Fibroblast of skin of abdomen (primary cell): ENCODE data around the gene TNPO2.
A peak's percentile ranks its signal among the peaks of the same experiment; 100 is the strongest.
"Not testable (repeated sequence)": the region's sequence is repeated elsewhere in the genome, so short reads cannot be mapped to it uniquely, and the experiment has no call there.

Experiments
- DNase-seq: peaks from one replicate; pipeline ENCODE4 v3.0.0-alpha.2; 2013

The TNPO2 gene

DNA sequence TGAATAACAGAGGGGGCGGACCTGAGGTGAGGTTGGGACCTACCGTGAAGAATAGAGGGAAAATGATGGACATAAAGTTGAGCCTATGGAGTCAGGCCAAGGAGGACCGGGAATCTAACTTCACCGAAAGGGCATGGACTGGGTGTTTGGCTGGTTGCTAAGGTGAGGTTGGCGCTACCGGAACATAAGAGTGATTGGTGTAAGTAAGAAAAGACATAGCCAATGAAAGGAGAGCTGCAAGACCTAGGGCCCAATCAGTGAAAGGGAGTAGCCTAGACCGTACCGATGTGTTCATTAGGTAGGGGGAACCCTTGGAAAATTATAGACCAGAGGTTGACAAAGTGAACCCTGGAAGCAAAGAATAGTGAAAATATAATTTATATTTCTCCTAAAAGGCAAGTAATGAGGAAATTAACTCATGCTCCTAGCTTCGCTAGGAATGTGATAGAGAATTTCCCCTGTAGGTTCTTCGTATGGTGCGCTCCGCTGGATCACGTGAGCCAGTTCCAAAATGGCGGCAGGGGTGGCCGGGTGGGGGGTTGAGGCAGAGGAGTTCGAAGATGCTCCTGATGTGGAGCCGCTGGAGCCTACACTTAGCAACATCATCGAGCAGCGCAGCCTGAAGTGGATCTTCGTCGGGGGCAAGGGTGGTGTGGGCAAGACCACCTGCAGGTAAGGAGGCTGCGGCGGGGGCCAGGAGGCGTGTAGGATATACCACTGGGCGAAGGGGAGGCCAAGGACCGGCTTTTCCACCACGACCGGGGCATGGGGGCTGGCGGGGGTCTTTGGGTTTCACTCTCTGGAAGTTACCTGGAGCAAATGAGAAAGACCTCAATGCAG is 13.5 kb upstream of the TNPO2 start, which contains the start of gene GET3:
TSS of gene GET3 (plus strand) at position 503 of the 840 bp plus-strand sequence. CDS start at position 512, 9 bp downstream.
- DNase-seq = peak; percentile 100

DNA sequence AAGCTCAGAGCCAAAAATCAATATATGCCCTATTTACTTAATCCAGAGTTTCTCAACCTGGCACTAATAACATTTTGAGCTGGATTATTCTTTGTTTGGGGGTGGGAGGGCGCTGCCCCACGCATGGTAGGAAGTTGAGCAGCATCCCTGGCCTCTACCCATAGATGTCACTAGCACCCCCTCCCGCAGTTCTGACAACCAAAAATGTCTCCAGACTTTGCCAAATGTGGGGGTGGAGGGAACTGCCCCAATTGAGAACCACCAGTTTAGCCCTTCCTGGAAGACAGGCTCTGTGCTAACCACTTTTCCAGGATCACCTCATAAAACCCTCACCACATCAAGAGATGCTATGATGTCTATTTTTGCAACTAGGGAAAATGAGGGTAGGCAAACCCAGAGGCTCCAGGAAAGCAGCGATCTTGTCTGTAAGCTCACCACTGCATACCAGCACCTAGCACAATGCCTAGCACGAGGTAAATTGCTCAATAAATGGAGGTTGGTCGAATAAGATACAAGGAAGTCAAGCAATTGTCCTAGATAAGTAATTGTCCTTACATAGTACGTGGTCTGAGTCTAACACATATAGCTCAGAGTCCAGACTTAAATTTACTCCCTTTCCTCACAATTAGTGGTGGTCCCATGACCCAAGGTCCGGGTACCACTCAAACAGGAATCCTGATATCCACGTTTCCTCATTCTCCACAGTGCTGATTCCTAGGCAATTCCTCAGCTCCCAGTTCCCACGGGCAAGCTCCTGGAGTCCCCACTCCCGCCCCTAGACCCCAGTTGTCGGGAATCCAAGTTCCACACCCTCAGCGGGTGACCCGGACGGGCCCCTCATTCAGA is 9.9 kb upstream of the TNPO2 start:
- DNase-seq = peak; percentile 41

DNA sequence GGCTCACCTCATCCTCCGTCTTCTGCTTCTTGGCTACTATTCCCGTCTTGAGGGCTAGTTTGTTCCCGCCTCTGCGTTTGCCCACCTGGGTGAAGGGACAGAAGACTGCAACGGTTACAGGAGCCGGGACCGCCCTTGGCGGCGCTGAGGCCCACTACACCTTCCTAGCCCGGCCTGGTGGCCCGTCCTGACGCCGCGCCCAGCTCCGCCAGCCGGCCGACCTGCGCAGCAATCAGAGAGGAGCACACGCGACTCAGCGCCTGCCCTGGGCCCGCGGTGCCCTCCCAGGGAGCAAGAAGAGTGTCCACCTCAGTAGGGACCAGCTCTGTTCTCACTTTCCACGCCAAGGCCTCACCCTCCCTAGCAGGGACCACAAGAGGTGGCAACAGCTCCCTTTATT is 7.6 kb upstream of the TNPO2 start:
- no peak for DNase-seq

DNA sequence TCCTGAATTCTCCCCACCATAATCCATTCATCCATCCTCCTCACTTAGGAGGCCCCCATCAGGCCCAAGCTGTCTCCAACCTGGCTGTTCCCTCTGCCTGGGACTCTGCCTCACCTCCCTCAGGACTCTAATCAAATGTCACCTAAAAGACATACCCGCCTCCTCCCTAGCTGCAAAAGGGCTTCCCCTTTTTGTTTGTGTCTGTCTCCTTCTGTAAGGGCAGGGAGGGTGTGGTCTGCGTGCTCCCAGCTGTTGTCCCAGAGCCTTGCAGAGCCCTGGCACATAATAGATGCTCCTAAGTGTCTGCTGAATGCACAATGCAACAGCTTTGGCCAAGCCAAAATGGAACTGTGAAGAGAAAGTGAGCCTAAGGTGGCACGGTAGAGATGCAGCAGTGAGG is 6.3 kb upstream of the TNPO2 start:
- DNase-seq = no peak

DNA sequence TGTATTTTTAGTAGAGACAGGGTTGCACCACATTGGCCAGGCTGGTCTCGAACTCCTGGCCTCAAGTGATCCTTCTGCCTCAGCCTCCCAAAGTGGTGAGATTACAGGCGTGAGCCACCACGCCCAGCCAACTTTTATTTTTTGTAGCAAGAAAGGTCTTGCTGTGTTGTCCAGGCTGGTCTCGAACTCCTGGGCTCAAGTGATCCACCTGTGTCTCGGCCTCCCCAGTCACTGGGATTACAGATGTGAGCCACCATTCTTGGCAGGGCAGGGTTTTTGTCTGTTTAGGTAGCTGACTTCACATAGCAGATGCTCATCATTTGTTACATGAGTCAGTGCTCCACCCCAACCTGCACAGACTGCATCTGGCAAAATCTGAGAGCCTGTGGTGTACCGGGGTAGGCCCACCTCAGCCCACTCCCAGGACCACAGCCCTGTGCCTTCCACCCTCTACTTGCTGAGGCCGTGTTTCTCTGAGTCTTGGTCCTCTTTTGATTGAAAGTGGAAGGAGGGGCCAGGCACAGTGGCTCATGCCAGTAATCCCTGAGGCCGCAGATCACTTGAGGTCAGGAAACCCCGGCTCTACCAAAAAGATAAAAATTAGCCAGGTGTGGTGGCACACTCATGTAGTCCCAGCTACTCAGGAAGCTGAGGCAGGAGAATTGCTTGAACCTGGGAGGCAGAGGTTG is 4.2 kb upstream of the TNPO2 start:
- no peak for DNase-seq

DNA sequence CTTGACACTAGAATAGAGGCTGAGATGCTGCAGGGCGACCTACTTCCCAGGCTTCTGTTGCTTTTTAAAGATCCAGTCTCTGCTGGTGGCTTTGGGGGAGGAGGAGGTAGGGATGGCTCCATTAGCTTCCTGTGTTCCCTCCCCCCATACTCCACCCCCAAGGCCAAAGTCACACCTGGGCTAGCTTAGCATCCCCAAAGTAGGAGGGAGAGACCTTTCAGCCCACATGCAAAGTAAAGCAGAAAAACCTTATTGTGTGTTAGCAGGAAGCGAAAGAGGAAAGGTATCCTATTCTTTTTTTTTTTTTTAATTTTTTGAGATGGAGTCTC is 3.2 kb upstream of the TNPO2 start:
- no peak for DNase-seq

DNA sequence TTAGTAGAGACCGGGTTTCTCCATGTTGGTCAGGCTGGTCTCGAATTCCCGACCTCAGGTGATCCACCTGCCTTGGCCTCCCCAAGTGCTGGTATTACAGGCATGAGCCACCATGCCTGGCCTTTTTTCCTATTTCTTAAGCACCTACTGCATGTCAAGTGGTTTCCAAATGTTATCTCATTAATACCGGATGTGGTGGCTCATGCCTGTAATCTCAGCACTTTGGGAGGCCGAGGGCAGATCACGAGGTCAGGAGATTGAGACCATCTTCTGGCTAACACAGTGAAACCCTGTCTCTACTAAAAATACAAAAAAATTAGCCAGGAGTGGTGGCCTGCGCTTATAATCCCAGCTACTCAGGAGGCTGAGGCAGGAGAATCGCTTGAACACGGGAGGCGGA is 1.9 kb upstream of the TNPO2 start:
- not testable (repeated sequence) for DNase-seq

DNA sequence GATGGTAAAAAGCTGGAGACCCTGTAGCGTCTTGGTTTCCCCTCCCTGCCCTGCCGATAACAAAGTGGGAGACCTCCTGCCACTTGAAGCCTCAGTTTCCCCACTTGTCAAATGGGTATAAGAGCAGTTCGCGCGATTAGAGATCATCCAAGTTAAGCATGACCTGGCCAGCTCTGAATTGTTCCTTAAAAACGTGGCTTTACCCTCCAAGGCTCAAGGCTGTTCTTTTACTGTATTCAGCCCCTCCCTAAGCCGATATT is 421 bp downstream of the TNPO2 start:
- DNase-seq = no peak

DNA sequence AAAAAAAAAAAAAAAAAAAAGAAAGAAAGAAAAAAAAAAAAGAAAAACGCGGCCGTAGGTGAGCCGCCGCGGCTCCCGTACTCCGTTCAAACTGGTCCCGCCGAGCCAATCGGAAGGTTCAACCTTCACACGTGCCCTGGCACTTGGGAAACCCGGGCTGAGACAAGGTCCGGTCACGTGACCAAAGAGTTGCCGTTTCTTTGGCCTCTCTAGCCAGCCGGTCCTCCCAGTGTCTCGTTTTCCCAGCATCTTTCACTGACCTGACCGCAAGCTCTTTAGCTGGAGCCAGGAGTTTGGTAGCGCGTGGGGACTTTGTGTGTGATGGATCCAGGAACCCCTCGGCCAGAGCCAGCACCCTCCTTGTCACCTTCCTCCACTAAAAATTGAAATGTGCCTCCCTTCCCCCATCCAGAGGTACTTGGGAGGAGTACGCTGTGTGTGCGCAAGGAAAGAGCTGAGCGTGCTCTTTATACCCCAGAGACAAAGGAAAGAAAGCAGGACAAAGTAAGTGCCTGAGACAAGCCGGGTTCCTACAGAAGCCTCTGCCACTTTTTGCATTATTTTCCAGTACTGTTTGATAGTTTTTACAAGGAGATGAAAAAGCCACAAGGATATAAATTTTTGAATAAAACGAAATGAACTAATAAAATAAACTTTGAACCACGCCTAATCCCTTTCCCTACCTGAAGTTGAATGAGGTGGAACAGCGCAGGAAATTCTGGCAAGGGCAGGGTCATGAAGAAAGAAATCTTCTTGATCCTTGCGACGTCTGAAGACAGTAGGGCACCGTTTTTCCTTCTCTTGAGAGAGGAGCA is 959 bp downstream of the TNPO2 start:
- peak; percentile 99 for DNase-seq

DNA sequence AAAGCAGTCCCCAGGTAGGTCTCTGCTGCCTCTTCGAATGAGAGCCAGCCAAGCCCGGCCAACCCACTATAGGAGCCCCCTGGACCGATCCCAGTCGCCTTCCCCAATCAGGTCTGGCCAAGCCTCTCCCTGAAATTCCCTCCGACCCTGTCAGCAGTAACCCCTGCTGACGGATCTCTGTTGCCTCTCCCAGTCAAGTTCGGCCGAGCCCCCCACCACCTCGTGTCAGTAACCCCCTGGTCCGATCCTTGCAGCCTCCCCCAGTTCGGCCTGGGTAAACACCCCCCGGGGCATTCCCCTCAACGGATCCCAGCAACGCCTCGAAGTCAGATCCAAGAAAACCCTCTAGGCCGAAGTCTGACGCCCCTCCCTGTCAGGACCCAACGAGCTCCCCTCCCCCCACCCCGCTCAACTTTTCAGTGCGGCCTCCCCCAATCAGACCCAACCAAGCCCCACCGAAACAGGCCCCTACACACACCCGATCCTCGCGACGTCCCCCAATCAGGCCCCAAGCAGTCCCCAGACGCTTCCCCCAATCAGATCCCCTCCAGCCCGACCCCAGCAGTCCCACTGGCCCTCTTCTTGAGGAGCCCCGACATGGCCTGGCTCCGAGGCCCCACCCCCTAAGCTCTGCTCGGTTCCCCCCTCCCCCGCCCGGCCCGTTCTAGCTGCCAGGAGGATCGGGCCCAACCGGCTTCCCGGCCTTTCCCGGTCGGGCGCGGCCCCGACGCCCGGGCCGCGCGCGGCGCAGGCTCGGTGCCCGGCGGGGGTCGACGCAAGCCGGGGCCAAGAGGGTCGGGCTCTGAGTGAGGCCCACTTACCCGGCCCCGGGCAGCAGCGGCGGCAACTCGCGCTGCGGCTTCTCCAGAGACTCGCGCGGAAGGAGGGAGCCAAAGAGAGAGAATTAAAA is 1.8 kb downstream of the TNPO2 start:
- peak; percentile 81 for DNase-seq

DNA sequence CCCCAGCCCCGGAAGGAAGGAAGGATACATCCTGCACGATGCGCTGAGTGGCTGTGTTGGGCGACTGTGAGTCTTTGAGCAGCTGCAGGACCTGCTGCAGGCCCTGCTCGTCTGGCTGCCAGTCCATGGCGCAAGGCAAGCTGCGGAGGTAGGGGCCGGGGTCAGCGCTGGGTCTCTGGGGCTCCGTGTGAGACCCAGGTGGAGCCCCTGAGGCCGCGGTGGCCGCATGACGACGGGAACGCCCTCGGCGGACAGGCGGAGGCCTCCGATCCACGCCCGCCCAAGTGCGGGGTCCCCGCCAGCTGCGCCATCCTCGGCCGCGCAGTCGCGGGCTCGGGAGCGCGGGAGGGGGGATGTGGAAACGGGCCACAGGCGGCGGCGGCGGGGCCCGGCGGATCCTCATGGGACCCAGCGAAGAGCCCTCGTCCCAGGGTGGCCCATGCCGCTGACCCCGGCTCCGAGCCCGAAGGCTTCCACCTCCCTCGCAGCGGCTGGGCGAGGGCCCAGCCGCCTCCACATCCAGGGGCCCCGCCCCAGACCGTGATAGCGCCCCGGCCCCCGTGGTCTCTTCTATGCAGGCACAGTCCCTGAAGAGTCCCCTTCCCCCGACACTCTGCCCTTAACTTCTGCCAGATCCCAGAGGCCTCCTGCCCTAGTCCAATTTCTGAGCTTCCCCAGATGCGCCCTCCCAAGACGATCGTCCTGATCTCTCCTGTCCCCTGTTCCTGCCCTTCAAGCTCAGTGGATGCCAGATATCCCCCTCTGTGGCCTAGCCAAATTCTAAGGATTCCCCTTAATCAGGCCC is 2.7 kb downstream of the TNPO2 start:
- peak; percentile 21 for DNase-seq

DNA sequence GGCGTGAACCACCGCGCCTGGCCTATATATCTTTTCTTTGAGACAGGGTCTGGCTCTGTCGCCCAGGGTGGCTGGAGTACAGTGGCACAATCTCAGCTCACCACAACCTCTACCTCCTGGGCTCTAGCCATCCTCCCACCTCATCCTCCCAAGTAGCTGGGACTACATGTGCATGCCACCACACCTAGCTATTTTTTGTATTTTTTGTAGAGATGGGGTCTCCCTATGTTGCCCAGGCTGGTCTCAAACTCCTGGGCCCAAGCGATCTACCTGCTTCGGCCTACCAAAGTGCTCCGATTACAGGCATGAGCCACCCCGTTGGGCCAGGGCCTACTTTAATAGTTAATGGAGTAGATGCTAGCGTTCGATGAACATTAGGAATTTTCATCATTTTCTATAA is 3.4 kb downstream of the TNPO2 start:
- no peak for DNase-seq

DNA sequence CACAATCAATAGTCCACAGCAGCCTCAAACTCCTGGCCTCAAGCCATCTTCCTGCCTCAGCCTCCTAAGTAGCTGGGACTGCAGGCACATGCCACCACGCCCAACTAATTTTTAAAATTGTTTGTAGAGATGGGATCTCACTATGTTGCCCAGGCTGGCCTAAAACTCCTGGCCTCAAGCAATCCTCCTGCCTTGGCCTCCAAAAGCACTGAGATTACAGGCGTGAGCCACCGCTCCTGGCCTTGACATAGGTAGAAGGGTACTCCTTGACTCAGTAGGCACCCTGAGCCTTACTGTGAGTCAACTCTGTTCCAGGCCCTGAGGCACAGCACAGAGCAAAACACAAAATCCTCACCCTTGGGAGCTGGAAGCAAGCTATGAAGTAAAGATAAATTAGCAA is 7.8 kb downstream of the TNPO2 start:
- DNase-seq = no peak

DNA sequence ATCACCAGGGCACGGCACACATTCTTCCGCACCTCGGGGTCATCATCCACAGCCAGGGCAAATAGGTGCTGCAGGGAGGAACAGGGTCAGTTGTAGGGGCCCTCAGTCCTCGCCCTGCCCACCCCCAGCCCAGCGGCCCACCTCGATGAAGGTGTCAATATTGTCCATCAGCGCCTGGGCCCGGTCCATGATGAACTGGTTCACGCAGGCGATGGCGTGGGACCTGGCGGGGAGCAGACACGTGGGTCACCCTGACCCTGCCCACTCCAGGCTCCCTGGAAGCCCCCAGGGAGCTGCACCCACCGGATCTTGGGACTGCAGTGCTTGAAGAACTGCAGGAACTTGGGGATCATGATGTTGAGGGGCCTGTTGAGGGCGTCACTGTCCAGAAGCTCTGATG is 8.6 kb downstream of the TNPO2 start:
- no peak for DNase-seq

DNA sequence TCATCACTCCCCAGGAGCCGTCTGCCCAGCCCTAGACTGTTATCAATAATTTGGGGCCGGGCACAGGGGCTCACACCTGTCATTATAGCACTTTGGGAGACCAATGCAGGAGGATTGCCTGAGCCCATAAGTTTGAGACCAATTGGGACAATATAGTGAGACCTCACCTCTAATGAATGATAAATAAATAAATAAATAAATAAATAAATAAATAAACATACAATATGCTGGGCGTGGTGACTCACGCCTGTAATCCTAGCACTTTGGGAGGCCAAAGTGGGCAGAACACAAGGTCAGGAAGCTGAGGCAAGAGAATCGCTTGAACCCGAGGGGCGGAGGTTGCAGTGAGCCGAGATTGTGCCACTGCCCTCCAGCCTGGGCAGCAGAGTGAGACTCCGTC is 10.4 kb downstream of the TNPO2 start:
- DNase-seq = not testable (repeated sequence)

DNA sequence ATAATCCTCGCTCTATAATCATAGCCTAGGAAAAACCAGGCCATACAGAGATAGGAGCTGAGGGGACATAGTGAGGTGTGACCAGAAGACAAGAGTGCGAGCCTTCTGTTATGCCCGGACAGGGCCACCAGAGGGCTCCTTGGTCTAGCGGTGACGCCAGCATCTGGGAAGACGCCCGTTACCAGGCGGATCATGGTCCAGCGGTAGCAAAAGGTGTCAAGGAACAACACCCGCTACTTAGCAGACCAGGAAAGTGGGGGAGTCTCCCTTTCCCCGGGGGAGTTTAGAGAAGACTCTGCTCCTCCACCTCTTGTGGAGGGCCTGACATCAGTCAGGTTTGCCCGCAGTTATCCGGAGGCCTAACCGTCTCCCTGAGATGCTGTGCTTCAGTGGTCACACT is 11.7 kb downstream of the TNPO2 start:
- not testable (repeated sequence) for DNase-seq

DNA sequence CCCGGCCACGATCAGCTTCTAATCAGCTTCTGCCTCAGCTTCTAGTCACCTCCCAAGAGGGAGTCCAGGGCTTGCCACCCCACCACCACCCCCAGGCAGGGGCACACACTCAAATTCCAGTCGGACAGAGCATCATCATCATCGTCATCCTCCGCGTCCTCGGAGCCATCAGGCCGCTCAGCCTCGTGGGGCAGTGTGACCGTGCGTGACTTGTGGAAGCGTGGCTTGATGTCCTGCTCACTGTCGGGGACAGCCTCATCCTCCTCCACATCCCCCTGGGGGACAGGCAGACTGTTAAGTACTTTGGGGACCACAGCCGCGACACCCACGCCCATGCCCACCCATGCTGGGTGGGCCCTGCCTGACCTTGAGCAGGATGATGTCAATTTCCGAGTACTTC is 12.5 kb downstream of the TNPO2 start:
- no peak for DNase-seq

DNA sequence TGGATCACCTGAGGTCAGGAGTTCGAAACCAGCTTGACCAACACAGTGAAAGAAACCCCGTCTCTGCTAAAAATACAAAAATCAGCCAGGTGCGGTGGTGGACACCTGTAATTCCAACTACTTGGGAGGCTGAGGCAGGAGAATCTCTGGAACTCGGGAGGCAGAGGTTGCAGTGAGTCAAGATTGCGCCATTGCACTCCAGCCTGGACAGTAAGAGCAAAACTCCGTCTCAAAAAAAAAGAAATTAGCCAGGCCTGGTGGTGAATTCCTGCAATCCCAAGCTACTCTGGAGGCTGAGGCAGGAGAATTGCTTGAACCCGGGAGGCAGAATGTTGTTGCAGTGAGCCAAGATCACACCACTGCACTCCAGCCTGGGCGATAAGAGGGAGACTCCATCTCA is 15.1 kb downstream of the TNPO2 start:
- DNase-seq = no peak

DNA sequence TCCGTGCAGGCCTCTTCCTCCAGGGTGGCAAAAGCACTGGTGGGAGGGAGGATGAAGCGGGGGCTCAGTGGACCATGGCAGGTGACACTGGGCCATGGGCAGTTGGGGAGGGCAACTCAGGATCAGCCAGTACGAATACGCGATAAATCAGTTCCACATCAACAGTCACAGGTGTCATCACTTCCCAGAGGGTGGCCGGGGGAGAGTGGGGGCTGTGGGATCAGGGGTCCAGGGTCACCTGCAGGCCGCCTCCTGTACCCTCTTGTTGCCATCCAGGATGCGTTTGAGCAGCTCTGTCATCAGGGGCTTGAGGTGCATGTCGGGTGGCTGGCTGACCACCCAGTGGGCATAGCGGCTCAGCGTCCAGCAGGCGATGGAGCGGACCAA is 17.4 kb downstream of the TNPO2 start:
- no peak for DNase-seq

DNA sequence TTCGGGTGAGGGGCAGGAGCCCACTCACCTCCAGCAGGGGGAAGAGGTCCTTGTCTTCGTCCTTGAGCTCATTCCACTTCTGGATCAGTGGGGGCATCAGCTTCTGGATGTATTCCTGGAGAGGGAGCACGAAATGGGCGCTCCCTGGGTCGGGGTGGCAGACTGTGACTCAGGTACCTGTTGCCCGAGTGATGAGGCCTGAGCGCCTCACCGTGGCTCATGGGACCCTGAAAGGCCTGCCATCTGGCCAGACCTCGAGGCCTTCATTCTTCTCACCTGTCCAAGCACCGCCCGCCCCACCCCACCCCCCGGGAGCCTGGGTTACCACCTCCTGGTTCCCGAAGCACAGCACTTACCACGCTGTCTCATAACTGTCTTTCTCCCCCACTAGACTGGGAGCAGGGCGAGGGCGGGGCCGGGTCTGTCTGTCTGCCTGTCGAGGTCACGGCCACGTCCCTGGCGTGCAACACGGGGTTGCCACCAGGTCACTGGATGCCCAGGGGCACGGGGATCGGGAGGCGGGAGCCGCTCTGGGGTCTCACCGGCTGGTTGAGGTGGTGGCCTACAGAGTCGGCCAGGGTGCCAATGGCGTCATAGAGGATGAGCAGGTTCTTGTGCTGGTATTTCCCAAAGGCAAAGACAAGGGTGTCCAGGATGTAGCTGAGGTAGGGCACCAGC is 17.9 kb downstream of the TNPO2 start:
- no peak for DNase-seq
